GM19463 (cell line): Measurements from ENCODE around the gene RAD54L.
A peak's percentile ranks its signal among the peaks of the same experiment; 100 is the strongest.
"Not testable (repeated sequence)": the region's sequence is repeated elsewhere in the genome, so short reads cannot be mapped to it uniquely, and the experiment has no call there.

ENCODE experiments used
- ATAC-seq: cut with Tn5 transposase; IDR thresholded peaks from one replicate; pipeline ENCODE4 v1.9.1; 2021; ENCODE audit warnings: mild to moderate bottlenecking, moderate library complexity; ENCODE audit not compliant: unreplicated experiment

Gene RAD54L

GRCh38 chr1:46238865-46239264 lies 8.7 kb upstream of the RAD54L start:
- ATAC-seq, result not testable (repeated sequence)

DNA sequence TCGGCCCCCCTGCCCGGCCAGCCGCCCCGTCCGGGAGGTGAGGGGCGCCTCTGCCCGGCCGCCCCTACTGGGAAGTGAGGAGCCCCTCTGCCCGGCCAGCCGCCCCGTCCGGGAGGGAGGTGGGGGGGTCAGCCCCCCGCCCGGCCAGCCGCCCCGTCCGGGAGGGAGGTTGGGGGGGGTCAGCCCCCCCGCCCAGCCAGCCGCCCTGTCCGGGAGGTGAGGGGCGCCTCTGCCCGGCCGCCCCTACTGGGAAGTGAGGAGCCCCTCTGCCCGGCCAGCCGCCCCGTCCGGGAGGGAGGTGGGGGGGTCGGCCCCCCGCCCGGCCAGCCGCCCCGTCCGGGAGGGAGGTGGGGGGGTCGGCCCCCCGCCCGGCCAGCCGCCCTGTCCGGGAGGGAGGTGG lies 5.8 kb upstream of the RAD54L start:
- not testable (repeated sequence) for ATAC-seq

GRCh38 chr1:46242918-46243317 lies 4.6 kb upstream of the RAD54L start:
- ATAC-seq, result no peak

DNA sequence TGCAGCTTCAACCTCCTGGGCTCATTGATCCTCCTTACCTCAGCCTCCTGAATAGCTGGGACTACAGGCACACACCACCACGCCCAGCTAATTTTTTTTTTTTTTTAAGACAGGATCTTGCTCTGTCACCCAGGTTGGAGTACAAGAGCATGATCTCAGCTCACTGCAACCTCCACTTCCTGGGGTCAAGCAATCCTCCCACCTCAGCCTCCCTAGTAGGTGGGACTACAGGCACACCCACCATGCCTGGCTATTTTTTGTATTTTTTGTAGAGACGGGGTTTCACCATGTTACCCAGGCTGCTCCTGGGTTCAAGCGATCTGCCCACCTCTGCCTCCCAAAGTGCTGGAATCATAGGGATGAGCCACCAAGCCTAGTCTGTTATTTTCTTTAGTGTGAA lies 3.7 kb upstream of the RAD54L start:
- not testable (repeated sequence) for ATAC-seq

GRCh38 chr1:46244656-46245371 lies 2.7 kb upstream of the RAD54L start:
- no peak for ATAC-seq

- not testable (repeated sequence) for ATAC-seq
These were observed 1.4 kb upstream of the RAD54L start for GRCh38 chr1:46246136-46246535.

GRCh38 chr1:46246548-46247435 lies 771 bp upstream of the RAD54L start:
- ATAC-seq, result peak; percentile 51

- ATAC-seq, result no peak
These were observed 758 bp downstream of the RAD54L start for GRCh38 chr1:46248122-46248920.

DNA sequence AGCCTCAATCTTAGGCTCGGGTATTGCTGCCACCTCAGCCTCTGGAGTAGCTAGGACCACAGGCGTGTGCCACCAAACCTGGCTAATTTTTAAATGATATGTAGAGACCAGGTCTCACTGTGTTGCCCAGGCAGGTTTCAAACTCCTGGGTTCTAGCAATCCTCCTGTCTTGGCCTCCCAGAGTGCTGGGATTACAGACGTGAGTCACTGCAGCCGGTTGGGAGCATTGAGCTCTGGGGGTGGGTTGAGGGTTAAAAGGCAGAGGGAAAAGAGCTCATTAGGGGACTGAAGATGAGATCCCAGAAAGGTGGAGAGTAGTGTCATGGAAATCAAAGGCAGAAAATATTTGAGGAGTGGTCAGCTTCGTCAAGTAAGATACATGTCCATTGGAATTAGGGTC lies 7.1 kb downstream of the RAD54L start:
- no peak for ATAC-seq

- no peak for ATAC-seq
These were observed 9.0 kb downstream of the RAD54L start for GRCh38 chr1:46256523-46256922.

- no peak for ATAC-seq
These were observed 14.9 kb downstream of the RAD54L start for GRCh38 chr1:46262508-46262907.

GRCh38 chr1:46263146-46263545 lies 15.6 kb downstream of the RAD54L start:
- ATAC-seq, result no peak

DNA sequence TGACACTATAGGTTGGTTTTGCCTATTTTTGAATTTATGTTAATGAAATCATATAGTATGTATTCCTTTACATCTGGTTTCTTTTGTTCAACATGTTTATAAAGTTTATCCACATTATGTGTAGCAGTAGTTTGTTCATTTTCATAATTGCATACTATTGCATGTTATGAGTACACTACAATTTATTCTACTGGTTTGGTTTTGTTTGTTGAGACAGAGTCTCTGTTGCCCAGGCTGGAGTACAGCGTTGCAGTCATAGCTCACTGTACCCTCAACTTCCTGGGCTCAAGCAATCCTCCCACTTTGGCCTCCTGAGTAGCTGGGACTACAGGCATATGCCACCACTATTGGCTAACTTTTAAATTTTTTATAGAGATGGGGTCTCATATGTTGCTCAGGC lies 21.0 kb downstream of the RAD54L start:
- ATAC-seq, result no peak

GRCh38 chr1:46274225-46275029 lies 26.9 kb downstream of the RAD54L start:
- ATAC-seq, result no peak

GRCh38 chr1:46275030-46275337 lies 27.4 kb downstream of the RAD54L start:
- no peak for ATAC-seq

- no peak for ATAC-seq
These were observed 30.3 kb downstream of the RAD54L start for GRCh38 chr1:46277658-46278373.

GRCh38 chr1:46278807-46279206 lies 31.2 kb downstream of the RAD54L start:
- ATAC-seq, result no peak

DNA sequence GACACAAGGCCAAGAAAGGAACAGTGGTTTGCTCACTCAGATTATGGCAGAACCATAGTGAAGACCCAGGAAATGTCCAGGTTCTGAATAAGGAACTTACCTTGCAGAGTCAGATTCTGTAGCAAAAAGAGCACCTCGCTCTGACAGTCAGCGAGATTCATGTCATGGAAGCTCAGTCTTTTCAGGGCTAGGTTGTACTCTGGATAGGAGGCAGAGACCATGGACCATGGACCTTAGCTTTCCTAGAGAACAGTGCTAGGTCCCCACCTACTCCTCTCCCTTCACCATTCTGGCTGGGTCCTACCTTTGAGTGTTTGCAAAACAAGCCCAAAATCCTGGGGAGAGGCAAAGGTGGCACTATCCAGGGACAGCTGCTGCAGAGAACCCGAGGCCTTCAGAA lies 32.5 kb downstream of the RAD54L start:
- no peak for ATAC-seq

GRCh38 chr1:46281021-46281420 lies 33.5 kb downstream of the RAD54L start:
- no peak for ATAC-seq

DNA sequence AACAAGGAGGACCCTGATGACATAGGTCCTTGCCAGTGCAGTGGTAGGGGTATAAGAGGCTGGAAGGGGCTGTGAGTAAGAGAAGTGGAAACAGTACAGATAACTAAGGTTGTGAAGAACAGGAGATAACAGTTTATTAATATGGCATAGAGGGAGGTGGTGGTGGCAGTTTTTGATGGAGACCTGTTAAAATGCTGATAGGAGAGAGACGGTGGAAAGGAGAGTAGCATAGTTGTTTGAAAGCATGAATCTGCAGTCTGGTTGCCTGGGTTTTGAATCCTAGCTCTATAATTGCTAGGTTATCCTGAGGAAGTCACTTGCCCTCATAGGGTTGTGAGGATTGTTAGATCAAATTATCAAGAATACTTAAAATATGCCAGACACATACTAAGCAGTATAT lies 36.5 kb downstream of the RAD54L start:
- ATAC-seq, result no peak
